Erythroblast (primary cell): ENCODE results near the gene ETV3.
"Not testable (repeated sequence)": the region's sequence is repeated elsewhere in the genome, so short reads cannot be mapped to it uniquely, and the experiment has no call there.

Source experiments
- GATA1 ChIP-seq: IDR thresholded peaks from 2 replicates; pipeline ENCODE4 v1.6.1; 2011; ENCODE audit warnings: low read depth, mild to moderate bottlenecking, control low read depth, low read length, moderate library complexity
- POLR2A ChIP-seq: IDR thresholded peaks from 2 replicates; pipeline ENCODE4 v1.6.1; 2011; ENCODE audit warnings: mild to moderate bottlenecking, low read length

- TF ChIP-seq POLR2A, GATA1: not testable (repeated sequence)
Measured at GRCh38 chr1:157172591-157172990, 34.4 kb upstream of the ETV3 start.
